ENCODE results near the gene MKLN1. TPM values are rescaled to one million over a fixed set of nuclear protein-coding genes. Genes with fewer than 3 reads are reported as not detected.

MKLN1 gene
- total and polyA plus RNA-seq, 2 of the 4 experiments (the other 2 are of a cell fraction): 17.5 to 52.0 TPM

DNA sequence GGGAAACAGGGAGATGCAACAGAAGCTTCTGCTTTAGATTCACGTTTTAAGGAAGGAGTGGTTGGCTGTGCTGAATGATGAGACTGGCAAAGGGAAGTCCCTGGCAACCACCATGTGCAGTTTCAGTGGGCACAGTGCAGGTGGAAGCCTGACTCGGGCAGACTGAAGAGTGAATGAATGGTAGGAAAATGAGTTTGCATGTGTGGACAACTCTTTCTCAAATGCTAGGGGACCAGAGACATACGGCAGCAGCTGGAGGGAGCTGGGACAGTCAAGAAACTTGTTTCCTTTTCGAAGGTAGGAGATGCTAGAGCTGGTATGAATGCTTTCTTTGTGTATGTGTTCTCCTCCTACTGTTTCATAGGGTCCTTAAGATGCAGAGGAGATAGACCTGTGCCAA lies 199.8 kb downstream of the MKLN1 start:
- in situ Hi-C loops (cut with MboI; ENCODE audit: low sequenced_read_pairs): no loop called here

More for the DNA sequence above, 199.8 kb downstream of the MKLN1 start:
- Histone ChIP-seq H3K9me3 (ENCODE audit: control insufficient read depth, insufficient read depth, low read length) (no peaks in the 10 kb centered on the region), H3K18ac (ENCODE audit: low read depth, low read length) (no peak overlapping the region), H3K4me2 (ENCODE audit: low read depth, low read length) (no peak overlapping the region), H3K23ac (ENCODE audit: low read depth, low read length) (no peak overlapping the region), H3K27me3 (ENCODE audit: control insufficient read depth, insufficient read depth, low read length) (no peaks in the 10 kb centered on the region; the same call in 1 of the 2 replicates), H4K8ac (ENCODE audit: low read depth in 2 of 2, low read length in 2 of 2) (no peak overlapping the region), H3K4me3 (ENCODE audit: insufficient read depth, low read depth, low read length) (no peak overlapping the region), H2BK120ac (ENCODE audit: low read depth, low read length) (no peak overlapping the region), H3K56ac (ENCODE audit: extremely low read depth, insufficient read depth, low read length) (no peak overlapping the region), H3K9me1 (ENCODE audit: insufficient read depth, low read length) (no peaks in the 10 kb centered on the region), H2BK20ac (ENCODE audit: low read depth, low read length) (no peak overlapping the region), H4K91ac (ENCODE audit: insufficient read depth, low read depth, low read length) (no peak overlapping the region), H3K27ac (ENCODE audit: insufficient read depth, low read length) (no peak overlapping the region), H4K20me1 (ENCODE audit: insufficient read depth, low read length) (no peaks in the 10 kb centered on the region), H2AK9ac (replicated peaks; ENCODE audit: low read depth, low read length, poor library complexity) (no peak overlapping the region), H2AFZ (replicated peaks; ENCODE audit: low read length, poor library complexity) (no peak overlapping the region), H2AK5ac (ENCODE audit: low read depth, low read length) (no peak overlapping the region), H2BK15ac (ENCODE audit: low read depth, low read length) (no peak overlapping the region), H3K79me1 (ENCODE audit: low read depth in 1 of 2, low read length in 2 of 2) (peaks cover 0 to 3% of the 10 kb centered on the region in 2 experiments; a peak in 2 of 4 replicates), H3K14ac (replicated peaks; ENCODE audit: low read depth, low read length) (no peak overlapping the region), H2BK5ac (ENCODE audit: low read depth, low read length, poor library complexity, severe bottlenecking) (no peak overlapping the region), H3K9ac (ENCODE audit: low read depth, low read length) (no peak overlapping the region), H3K36me3 (ENCODE audit: control insufficient read depth, insufficient read depth, low read length) (no peaks in the 10 kb centered on the region), H3K4me1 (ENCODE audit: control insufficient read depth, insufficient read depth, low read length) (no peaks in the 10 kb centered on the region), H3K4ac (ENCODE audit: low read depth, low read length) (0 out of 2 replicates have a peak overlapping the region, but pooled peaks have one; percentile 27), H4K5ac (ENCODE audit: low read depth, low read length) (no peak overlapping the region)
- TF ChIP-seq MAFK (IDR thresholded peaks at IDR 0.05; ENCODE audit: low read depth, low read length): no peak
- TF ChIP-seq, protein P1, sequence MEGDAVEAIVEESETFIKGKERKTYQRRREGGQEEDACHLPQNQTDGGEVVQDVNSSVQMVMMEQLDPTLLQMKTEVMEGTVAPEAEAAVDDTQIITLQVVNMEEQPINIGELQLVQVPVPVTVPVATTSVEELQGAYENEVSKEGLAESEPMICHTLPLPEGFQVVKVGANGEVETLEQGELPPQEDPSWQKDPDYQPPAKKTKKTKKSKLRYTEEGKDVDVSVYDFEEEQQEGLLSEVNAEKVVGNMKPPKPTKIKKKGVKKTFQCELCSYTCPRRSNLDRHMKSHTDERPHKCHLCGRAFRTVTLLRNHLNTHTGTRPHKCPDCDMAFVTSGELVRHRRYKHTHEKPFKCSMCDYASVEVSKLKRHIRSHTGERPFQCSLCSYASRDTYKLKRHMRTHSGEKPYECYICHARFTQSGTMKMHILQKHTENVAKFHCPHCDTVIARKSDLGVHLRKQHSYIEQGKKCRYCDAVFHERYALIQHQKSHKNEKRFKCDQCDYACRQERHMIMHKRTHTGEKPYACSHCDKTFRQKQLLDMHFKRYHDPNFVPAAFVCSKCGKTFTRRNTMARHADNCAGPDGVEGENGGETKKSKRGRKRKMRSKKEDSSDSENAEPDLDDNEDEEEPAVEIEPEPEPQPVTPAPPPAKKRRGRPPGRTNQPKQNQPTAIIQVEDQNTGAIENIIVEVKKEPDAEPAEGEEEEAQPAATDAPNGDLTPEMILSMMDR (conservative IDR thresholded peaks at IDR 0.05; ENCODE audit: low read depth, low read length): no peak
- TF ChIP-seq NFE2L2 (IDR thresholded peaks at IDR 0.05; ENCODE audit: low read depth, low read length): no peak
- TF ChIP-seq MAZ (IDR thresholded peaks at IDR 0.05; ENCODE audit: borderline replicate concordance, low read depth, low read length): no peak
- no peak for TF ChIP-seq SMC3 (IDR thresholded peaks at IDR 0.05; ENCODE audit: low read depth, low read length)
- no peak for TF ChIP-seq CEBPB (IDR thresholded peaks at IDR 0.05; ENCODE audit: low read depth, low read length)
- TF ChIP-seq CHD1 (IDR thresholded peaks at IDR 0.05; ENCODE audit: low read depth, low read length): no peak
- TF ChIP-seq FOS (IDR thresholded peaks at IDR 0.05; ENCODE audit: low read depth, low read length): no peak
- intact Hi-C loops (cut with micrococcal nuclease) (no loop called here), dilution Hi-C loops (cut with HindIII; ENCODE audit: low sequenced_read_pairs, unreplicated experiment) (no loop called here)
- ChIA-PET POLR2A (ENCODE audit: unreplicated experiment) (no interaction called here), CTCF (no interaction called here)
- DNase-seq: no peak
- WGBS, 2 experiments (ENCODE audit: extremely low coverage in 2 of 2, insufficient read length in 1 of 2): 58% methylated on average over 2 of the region's 4 CpGs; no CpG with 5 or more reads in 1 of the 2 experiments
- no peak for ATAC-seq (ENCODE audit: low read depth)
- BruUV-seq (replicated peaks): no TSS peak
